Tongue (tissue), 3 donors: ENCODE measurements around the gene LIPE. TPM values are rescaled to one million over a fixed set of nuclear protein-coding genes. Genes with fewer than 3 reads are reported as not detected.

Source experiments
- DNase-seq: peaks from one replicate; pipeline ENCODE4 v3.0.0-alpha.2; 2015
- small RNA-seq: library from RNA; depleted of rRNA; stranded (forward); fragments of <200 nt; gene quantifications from one replicate; pipeline ENCODE3, GENCODE V24; 2014; ENCODE audit warnings: low replicate concordance
- total RNA-seq: library from RNA; depleted of rRNA; stranded (reverse); fragments of >200 nt; gene quantifications from one replicate; pipeline ENCODE4 v1.2.3, GENCODE V29; 2014

The LIPE gene
- total RNA-seq, 1 donor from 2014 or later = 14.2 TPM

- DNase-seq = peak; percentile 30
These were observed 74.6 kb downstream of the LIPE start for GRCh38 chr19:42352301-42353259.

Small RNA genes within 50 kb of the gene (small RNA-seq; reads per million reads assigned to genes)
- not detected for gene RNU4-60P

Other genes starting within 250 kb of the LIPE start
- gene DEDD2, start 209.7 kb downstream of the LIPE start, total RNA-seq = 21.1 TPM
- 8.5 TPM for gene ZNF526, start 207.1 kb downstream of the LIPE start, total RNA-seq
- 23.6 TPM for gene GSK3A, start 184.8 kb downstream of the LIPE start, total RNA-seq
- 31.1 TPM for gene ERF, start 172.3 kb downstream of the LIPE start, total RNA-seq
- 33.7 TPM for gene CIC, start 158.1 kb downstream of the LIPE start, total RNA-seq
- gene PRR19, start 125.3 kb downstream of the LIPE start, total RNA-seq = 0.62 TPM
- gene PAFAH1B3, start 124.8 kb downstream of the LIPE start, total RNA-seq = 30.3 TPM
- gene TMEM145, start 114.1 kb downstream of the LIPE start, total RNA-seq = not detected
- 27.9 TPM for gene MEGF8, start 101.8 kb downstream of the LIPE start, total RNA-seq
- 1.6 TPM for gene CNFN, start 37.1 kb downstream of the LIPE start, total RNA-seq
- 2.2 TPM for gene CXCL17, start 15.6 kb upstream of the LIPE start, total RNA-seq
- 3.8 TPM for gene CEACAM1, start 101.1 kb upstream of the LIPE start, total RNA-seq
- gene CEACAM8, start 167.5 kb upstream of the LIPE start, total RNA-seq = not detected